HTERT RPE-1 (cell line): Measurements from ENCODE around the gene HDAC6.
"Not testable (repeated sequence)": the region's sequence is repeated elsewhere in the genome, so short reads cannot be mapped to it uniquely, and the experiment has no call there.

Experiments
- in situ Hi-C: fragments of 300-500 bp; cut with MboI; formaldehyde crosslinking; loops from 4 replicates; pipeline ENCODE4 v1.14.3; 2020; ENCODE audit warnings: low sequenced_read_pairs

Gene HDAC6

DNA sequence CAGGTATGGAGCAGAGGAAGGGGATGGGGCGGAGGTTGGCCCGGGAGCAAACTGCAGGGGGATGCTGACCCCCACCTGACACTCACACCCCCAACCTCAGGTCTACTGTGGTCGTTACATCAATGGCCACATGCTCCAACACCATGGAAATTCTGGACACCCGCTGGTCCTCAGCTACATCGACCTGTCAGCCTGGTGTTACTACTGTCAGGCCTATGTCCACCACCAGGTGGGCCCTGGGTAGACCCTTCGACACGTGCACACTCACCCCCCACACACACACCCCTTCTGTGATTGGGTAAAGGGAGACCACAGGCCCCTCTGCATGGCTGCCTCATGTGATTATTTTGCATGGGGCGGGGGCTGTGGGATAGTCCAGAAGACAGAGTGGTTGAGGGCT, 22.2 kb downstream of the HDAC6 start:
- in situ Hi-C loops, result no loop called here

DNA sequence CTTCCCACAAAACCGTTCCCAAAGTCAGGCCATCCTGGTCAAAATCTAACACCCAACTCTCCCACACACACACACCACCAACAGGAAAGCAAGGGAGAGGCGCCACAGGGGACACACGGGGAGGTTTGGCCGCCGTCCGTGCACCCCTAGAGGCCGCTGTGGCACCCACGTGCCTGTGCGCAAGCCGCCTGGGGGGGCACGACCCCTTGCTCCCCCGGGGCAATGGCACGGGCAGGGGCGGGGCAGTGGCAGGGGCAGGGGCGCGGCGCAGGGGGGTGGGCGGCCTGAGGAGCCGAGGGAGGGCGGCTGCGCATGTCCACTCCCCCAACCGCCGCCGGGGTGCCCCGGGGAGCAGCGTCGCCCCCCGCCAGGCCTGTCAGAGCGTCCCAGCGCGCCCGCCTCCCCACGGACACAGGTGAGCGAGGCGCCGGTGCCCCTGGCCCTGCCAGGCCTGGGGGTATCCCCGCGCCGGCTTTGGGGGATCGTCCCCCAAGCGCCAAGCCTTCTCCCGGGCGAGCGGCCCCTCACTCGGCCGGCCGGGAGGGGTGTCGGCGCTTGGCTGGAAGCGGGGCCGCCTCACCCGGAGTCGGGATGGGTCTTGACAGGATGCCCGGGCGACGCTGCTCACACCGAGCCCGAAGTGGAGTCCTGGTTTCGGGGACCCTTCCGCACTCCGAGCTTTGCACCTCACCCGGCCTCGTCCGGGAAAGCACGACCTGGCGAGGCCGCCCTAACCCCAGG, 24.4 kb downstream of the HDAC6 start, which contains the start of gene ERAS:
ERAS (plus strand) TSS at position 379 of the 741 bp plus-strand sequence. CDS start 2,611 bp downstream, outside the sequence.
- in situ Hi-C loops, result no loop called here

DNA sequence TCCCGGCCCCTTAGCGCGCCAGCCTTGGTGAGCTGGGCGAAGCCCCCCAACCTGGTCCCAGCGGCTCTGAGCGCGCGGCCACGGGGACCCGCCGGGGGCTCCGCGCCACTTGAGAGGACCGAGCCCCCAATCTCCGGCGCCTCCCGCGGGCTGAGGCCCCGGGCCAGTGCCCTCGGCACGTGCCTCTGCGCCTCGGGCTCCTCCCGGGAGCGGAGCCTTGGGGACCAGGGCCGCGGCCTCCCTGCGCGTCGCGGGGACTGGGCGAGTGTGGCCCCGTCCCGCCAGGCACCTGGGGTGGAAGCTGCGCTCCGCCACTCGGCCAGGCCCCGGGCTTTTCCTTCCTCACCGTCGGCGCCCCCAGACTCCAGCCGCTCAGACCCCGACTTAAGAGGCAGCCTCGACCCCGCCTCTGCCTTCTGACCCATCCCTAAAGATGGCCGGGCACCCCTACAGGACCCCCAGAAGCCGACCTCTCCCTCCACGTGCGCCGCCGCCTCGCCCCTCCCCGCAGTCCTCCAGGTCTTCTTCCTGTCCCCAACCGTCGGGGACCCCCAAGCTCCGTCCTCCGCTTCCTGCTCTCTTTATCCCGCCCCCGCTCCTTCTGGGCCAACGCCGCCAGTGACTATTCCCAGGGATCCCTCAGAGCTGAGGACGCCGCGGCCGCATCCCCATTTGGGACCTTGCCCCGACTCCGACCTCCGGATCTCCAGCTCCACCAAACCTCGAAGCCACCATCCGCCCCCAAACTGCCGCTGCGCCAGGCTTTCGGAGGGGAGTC, 25.2 kb downstream of the HDAC6 start:
- in situ Hi-C loops, result no loop called here

DNA sequence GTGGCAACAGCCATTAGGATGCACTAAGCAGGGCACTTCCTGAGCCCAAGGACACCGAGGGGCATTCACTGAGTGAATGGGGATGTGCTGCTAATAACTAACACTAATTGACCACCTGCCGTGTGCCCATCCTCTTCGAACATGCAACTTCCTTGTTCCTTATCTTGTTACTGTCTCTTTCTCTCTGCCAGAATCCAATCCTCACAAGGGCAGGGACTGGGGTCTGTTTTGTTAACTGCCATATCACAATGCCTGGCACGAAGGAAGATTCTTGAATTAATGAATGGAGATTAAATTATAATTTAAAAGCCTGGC, 25.7 kb downstream of the HDAC6 start:
- in situ Hi-C loops, result no loop called here

DNA sequence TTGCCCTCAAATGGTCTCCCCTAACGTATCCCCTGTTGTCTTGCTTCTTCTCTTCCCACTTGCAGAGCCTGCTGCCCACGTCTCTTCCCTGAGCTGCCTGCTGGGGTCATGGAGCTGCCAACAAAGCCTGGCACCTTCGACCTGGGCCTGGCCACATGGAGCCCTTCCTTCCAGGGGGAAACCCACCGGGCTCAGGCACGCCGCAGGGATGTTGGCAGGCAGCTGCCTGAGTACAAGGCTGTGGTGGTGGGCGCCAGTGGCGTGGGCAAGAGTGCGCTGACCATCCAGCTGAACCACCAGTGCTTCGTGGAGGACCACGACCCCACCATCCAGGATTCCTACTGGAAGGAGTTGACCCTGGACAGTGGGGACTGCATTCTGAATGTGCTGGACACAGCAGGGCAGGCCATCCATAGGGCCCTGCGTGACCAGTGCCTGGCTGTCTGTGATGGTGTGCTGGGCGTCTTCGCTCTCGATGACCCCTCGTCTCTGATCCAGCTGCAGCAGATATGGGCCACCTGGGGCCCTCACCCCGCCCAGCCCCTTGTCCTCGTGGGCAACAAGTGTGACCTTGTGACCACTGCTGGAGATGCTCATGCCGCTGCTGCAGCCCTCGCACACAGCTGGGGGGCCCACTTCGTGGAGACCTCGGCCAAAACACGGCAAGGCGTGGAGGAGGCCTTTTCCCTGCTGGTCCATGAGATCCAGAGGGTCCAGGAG, 27.3 kb downstream of the HDAC6 start:
- in situ Hi-C loops, result no loop called here

DNA sequence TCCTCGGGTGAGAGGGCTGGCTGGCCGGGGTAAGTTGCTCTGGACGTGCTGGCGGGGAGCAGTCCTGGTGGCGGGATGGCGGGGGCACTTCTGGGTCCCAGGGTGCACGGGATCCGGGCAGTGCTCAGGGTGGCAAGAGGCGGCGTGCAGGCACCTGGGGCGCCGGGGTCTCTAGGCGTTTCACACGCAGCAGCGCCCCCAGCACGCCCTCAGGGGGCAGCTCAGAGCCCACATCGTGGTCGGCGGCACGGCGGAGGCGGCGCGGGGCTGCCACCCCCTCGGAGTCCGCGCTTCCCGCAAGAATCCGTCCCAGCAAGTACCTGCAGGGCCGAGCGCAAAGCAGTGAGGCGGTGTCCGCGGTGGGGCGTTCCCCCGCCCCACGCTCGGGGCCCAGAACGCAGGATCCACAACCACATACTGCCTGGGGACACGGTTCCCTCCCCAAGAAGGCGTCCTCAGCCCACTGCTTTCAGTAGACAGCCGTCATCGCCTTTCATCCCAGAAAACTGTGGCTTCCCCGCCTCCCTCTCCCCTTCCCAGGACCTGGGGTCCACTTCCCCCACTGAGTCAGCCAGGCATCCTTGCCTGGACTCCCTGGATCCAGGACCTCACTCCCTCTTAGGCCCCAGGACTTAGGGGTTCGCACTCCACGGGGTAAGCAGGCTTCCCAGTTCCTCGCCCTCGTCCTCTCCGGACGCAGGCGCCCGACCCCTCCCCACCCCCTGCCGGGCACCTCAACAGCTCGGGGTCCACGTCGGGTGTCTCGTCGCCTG, 29.5 kb downstream of the HDAC6 start:
- in situ Hi-C loops, result no loop called here

DNA sequence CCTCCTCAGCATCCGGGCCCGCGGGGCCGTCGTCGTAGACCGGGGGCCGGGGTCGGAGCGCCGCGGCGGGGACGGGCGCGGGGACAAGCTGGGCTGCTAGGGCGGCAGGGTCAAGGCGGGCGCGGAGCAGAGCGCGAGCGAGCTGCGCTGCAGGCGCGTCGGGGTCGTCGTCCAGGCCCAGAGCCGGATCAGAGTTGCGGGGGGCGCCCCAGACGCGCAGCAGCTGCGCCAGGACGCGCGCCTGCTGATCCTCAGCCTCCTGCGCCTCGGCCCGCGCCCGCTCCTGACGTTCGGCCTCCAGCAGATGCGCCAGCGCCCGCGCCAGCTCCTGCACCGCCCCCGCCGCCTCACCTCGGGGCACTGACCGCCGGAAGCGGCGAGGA, 30.0 kb downstream of the HDAC6 start:
- in situ Hi-C loops, result no loop called here

DNA sequence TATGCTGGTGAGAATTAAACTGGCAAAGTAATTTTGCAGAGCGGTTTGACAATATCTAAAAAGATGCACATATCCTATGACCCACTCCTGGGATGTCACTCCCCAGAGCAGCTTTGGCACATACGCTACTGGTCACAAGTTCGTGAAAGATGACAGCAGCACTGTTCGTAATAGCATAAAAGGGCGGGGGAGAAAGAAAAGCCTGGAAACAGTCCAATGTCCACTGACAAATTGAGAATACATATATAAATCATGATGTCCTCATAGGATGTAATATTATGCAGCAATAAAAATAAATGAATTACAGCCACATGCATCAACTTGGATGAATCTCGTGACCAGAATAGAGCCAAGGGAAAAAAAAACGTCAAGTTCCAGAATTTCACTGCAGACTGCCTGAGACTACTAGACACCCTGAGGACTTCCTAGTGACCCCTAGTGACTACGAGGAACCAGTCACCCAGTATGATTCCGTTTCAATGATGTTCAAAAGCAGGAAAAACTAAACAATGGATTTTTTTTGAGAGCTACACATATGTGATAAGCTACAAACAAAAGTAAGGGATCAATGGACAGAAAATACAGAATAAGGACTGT, 31.8 kb downstream of the HDAC6 start:
- in situ Hi-C loops, result no loop called here

DNA sequence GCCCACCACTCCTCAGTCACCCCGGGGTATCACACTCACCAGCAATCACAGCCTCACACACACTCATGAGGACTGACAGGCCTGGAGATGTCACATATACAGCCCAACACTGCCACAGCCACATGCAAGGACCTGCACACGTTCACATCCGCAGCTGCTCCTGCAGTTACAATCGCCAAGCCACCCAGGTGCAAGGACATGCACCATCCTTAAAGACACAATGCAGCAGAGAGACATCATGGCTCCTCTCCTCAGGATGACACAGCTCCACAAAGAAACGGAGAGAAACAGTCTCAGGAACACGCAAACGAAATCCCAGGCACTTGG, 32.5 kb downstream of the HDAC6 start:
- in situ Hi-C loops, result no loop called here

DNA sequence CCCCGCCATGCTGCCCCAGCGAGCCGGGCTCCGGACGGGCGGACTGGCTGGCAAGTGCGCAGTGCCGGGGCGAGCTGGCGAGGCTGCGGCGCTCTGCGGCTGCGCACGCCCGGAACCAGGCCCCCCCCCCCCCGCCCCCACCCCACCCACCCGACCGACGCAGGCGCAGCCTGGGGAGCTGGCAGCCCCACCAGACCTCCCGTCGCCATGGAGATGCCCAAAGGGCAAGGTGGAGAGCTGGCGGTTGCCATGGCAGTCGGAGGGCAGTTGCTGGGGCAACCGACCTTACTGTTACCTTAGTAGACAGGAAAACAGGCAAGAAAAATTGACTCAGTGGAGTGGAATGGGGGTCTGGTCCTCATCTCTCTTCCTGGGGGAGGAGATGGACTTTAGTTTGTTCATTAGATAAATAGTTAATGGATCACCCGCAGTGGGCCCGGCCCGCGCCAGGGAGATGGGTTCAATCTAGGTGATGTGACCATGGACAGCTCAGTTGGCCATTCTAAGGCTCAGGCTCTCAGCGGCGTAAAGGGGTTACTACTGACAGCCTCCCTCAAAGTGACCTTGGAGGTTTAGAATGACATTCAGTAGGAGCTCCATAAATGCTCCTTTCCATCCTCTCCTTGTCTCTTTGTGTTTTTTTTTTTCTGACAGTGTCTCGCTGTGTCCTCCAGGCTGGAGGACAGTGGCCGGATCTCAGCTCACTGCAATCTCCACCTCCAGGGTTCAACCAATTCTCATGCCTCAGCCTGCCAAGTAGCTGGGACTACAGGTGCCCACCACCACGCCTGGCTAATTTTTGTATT, 33.9 kb downstream of the HDAC6 start, which contains the start of gene PCSK1N:
PCSK1N (minus strand) TSS at position 87 of the 806 bp plus-strand sequence; CDS start at position 9, 78 bp downstream.
- in situ Hi-C loops, result no loop called here

DNA sequence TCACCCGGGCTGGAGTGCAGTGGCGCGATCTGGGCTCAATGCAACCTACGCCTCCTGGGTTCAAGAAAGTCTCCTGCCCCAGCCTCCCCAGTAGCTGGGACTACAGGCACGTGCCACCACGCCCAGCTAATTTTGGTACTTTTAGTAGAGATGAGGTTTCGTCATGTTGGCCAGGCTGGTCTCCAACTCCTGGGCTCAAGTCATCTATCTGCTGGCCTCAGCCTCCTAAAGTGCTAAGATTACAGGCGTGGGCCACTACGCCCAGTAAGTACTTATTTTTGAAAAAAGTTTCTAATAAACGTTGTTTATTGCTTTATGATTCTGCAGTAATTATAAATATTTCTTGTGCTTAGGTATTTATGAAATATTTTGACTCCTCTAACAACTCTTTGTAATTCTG, 37.8 kb downstream of the HDAC6 start:
- in situ Hi-C loops, result no loop called here

DNA sequence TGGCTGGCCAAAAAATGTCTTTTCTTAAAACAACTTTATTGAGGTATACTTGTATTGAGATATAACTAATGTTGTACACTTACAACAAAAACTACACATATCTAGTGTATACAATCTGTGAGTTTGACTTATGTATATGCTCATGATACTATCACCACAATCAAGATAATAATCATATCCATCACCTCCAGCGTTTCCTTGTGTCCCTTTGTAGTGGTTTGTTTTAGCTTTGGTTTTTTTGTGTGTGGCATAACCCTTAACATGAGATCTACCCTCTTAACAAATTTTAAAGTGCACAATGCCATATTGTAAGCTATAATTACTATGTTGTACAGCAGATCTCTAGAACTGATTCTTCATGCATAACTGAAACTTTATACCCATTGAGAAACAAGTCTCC, 47.0 kb downstream of the HDAC6 start:
- in situ Hi-C loops, result no loop called here

DNA sequence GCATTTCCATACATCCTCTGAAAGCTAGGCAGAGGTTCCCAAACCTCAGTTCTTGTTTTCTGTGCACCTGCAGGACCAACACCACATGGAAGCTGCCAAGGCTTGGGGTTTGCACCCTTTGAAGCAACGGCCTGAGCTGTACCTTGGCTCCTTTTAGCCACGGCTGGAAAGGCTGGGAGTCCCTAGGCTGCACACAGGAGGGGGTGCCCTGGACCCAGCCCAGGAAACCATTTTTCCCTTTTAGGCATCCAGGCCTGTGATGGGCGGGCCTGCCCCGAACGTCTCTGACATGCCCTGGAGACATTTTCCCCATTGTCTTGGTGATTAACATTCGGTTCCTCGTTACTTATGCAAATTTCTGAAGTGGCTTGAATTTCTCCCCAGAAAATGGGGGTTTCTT, 51.0 kb downstream of the HDAC6 start:
- in situ Hi-C loops, result no loop called here

DNA sequence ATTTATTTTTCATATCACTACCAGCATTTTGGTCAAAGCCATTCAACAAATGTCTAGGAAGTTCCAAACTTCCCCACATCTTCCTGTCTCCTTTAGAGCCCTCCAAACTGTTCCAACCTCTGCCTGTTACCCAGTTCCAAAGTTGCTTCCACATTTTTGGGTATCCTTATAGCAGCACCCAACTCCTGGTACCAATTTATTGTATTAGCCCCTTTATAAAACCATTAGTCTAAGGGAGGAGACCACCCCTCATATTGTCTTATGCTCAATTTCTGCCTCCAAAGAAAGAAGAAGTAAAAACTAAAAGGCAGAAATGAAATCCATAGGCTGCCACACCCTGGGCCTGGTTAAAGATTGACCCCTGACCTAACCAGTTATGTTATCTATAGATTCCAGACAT, 51.6 kb downstream of the HDAC6 start:
- in situ Hi-C loops, result not testable (repeated sequence)

DNA sequence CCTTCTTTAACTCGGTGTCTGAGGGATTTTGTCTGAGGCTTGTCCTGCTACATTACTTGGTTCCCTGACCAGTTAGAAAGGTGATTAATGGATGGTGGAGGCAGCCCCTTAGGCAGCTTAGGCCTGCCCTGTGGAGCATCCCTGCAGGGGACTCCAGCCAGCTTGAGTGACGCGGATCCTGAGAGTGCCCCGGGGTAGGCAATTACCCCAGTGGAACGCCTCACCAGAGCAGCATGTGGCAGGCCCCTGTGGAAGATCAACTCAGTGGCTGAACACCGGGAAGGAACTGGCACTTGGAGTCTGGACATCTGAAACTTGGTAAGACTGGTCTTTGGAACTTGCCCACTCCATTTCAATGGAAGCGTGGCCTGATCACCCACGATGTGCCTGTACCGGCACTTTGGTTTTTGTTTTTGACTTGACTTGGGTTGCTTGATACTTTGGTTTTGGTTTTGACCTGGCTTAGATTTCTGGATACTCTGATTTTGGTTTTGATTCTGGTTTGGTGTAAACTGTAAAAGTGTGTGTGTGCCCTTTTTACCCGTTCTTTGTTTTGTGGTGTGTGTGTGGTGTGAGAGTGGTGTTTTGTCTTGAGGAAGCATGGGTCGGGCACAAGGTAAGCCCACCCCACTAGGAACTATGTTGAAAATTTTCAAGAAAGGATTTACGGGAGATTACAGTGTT, 52.4 kb downstream of the HDAC6 start:
- in situ Hi-C loops, result not testable (repeated sequence)

DNA sequence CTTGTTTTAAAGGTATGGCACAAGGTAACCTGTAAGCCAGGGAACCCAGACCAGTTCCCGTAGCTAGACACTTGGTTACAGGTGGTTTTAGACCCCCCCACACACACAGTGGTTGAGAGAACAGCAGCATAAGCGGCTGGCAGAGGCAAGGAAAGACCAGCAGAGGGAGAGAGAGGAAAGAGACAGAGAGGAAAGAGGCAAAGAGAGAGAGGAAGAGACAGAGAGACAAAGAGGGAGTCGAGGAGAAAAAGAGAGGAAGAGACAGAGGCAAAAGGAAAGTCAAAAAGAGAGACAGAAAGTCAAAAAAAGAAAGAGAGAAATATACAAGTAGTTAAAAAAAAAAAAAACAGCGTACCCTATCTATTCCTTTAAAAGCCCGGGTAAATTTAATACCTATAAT, 53.0 kb downstream of the HDAC6 start:
- in situ Hi-C loops, result no loop called here

DNA sequence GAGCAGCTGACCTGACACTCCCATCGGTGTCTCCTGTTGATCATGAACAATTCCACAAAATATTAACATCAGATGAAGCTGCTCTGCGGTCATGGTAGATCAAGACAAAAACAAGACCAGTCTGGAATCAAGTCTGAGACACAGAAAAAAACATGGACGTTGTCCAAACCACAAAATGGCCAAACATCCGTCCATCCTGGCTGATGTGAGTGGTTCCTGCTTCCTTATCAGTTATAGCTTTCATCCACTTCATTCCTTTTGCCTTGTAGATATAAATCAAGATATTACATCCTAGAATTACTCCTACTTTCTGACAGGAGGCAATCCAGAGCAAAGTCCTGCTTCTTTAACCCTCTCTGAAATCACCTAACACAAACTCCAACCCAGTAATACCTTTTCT, 62.3 kb downstream of the HDAC6 start:
- in situ Hi-C loops, result no loop called here

DNA sequence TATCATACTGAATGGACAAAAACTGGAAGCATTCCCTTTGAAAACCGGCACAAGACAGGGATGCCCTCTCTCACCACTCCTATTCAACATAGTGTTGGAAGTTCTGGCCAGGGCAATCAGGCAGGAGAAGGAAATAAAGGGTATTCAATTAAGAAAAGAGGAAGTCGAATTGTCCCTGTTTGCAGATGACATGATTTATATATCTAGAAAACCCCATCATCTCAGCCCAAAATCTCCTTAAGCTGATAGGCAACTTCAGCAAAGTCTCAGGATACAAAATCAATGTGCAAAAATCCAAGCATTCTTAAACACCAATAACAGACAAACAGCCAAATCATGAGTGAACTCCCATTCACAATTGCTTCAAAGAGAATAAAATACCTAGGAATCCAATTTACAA, 70.2 kb downstream of the HDAC6 start:
- in situ Hi-C loops, result not testable (repeated sequence)
